HEK293 (cell line): ENCODE results near the gene SMAD1.

Experiments used
- CTCF ChIA-PET: fragments of 350-600 bp; formaldehyde crosslinking; extraction: SDS; loops from one replicate; lab custom pipeline; 2021; ENCODE audit warnings: antibody characterized with exemption; lab: Yijun Ruan, JAX
- POLR2A ChIA-PET: fragments of 300-600 bp; formaldehyde crosslinking; extraction: SDS; loops from one replicate; lab custom pipeline; 2020; ENCODE audit warnings: antibody characterized with exemption, inconsistent platforms; lab: Yijun Ruan, JAX
- H3K27ac ChIP-seq: fragments of 200-500 bp; sonication (Bioruptor generic); 2 replicates; pipeline ENCODE4 v1.5.1; 2014; ENCODE audit warnings: low read depth, low read length, control low read depth, inconsistent platforms; ENCODE audit errors: extremely low read depth
- H3K36me3 ChIP-seq, 2 experiments: fragments of 200-500 bp in 1 of 2; sonication (Bioruptor generic) in 1 of 2; 1 replicate in 1 of 2; 2 replicates in 1 of 2; pipeline ENCODE4 v1.5.1; 2014 to 2017; ENCODE audit warnings: inconsistent platforms in 2 of 2, low read length in 2 of 2; ENCODE audit not compliant: control insufficient read depth in 2 of 2, insufficient read depth in 1 of 2
- H3K4me1 ChIP-seq: fragments of 200-500 bp; sonication (Bioruptor generic); 2 replicates; pipeline ENCODE4 v1.5.1; 2014; ENCODE audit warnings: mild to moderate bottlenecking, low read length, inconsistent platforms; ENCODE audit not compliant: control insufficient read depth, insufficient read depth
- H3K4me3 ChIP-seq: 2 replicates; pipeline ENCODE4 v1.5.1; 2011; ENCODE audit warnings: low read depth, mild to moderate bottlenecking, control low read depth, low read length, moderate library complexity
- H3K9me3 ChIP-seq: fragments of 200-500 bp; sonication (Bioruptor generic); 2 replicates; pipeline ENCODE4 v1.5.1; 2014; ENCODE audit warnings: low read depth, low read length, inconsistent platforms; ENCODE audit not compliant: control insufficient read depth, insufficient read depth
- BCL11B ChIP-seq: fragments of 450-650 bp; formaldehyde crosslinking; IDR thresholded peaks from 2 replicates; pipeline ENCODE4 v1.5.1; 2016; ENCODE audit warnings: low read depth, missing biosample characterization, missing genetic modification characterization
- KLF1 ChIP-seq: fragments of 450-650 bp; formaldehyde crosslinking; IDR thresholded peaks from 2 replicates; pipeline ENCODE4 v1.5.1; 2016; ENCODE audit warnings: missing biosample characterization, missing genetic modification characterization
- MEIS1 ChIP-seq: sonication (generic); formaldehyde crosslinking; IDR thresholded peaks from 2 replicates; pipeline ENCODE4 v1.8.1; 2022; ENCODE audit warnings: missing genetic modification reagents, mild to moderate bottlenecking, borderline replicate concordance
- MZF1 ChIP-seq: fragments of 450-650 bp; formaldehyde crosslinking; IDR thresholded peaks from 2 replicates; pipeline ENCODE4 v1.5.1; 2017; ENCODE audit warnings: missing biosample characterization, missing genetic modification characterization, borderline replicate concordance
- PRDM1 ChIP-seq: fragments of 450-650 bp; formaldehyde crosslinking; IDR thresholded peaks from 2 replicates; pipeline ENCODE4; 2016; ENCODE audit warnings: missing biosample characterization, missing genetic modification characterization
- SALL2 ChIP-seq: fragments of 450-650 bp; formaldehyde crosslinking; IDR thresholded peaks from 2 replicates; pipeline ENCODE4 v1.5.0; 2017; ENCODE audit warnings: missing biosample characterization, mild to moderate bottlenecking, missing genetic modification characterization, borderline replicate concordance
- SCRT2 ChIP-seq: fragments of 450-650 bp; formaldehyde crosslinking; IDR thresholded peaks from 2 replicates; pipeline ENCODE4 v1.5.1; 2016; ENCODE audit warnings: missing biosample characterization, missing genetic modification characterization
- SP3 ChIP-seq: fragments of 450-650 bp; formaldehyde crosslinking; IDR thresholded peaks from 2 replicates; pipeline ENCODE4 v1.5.1; 2016; ENCODE audit warnings: missing biosample characterization, missing genetic modification characterization
- TSHZ1 ChIP-seq: fragments of 450-650 bp; formaldehyde crosslinking; IDR thresholded peaks from 2 replicates; pipeline ENCODE4 v1.5.1; 2016; ENCODE audit warnings: missing biosample characterization, missing genetic modification characterization, borderline replicate concordance
- ZBTB48 ChIP-seq: fragments of 450-650 bp; formaldehyde crosslinking; IDR thresholded peaks from 2 replicates; pipeline ENCODE4 v1.5.1; 2016; ENCODE audit warnings: missing biosample characterization, missing genetic modification characterization
- ZIC2 ChIP-seq: fragments of 450-650 bp; formaldehyde crosslinking; IDR thresholded peaks from 2 replicates; pipeline ENCODE4 v1.5.1; 2016; ENCODE audit warnings: missing biosample characterization, missing genetic modification characterization
- ZNF121 ChIP-seq: fragments of 450-650 bp; formaldehyde crosslinking; IDR thresholded peaks from 2 replicates; pipeline ENCODE4 v1.5.1; 2016; ENCODE audit warnings: missing biosample characterization, missing genetic modification characterization
- ZNF175 ChIP-seq: fragments of 450-650 bp; formaldehyde crosslinking; IDR thresholded peaks from 2 replicates; pipeline ENCODE4 v1.5.1; 2016; ENCODE audit warnings: missing biosample characterization, missing genetic modification characterization
- ZNF24 ChIP-seq: fragments of 450-650 bp; formaldehyde crosslinking; IDR thresholded peaks from 2 replicates; pipeline ENCODE4 v1.5.1; 2016; ENCODE audit warnings: missing biosample characterization, missing genetic modification characterization
- ZNF302 ChIP-seq: fragments of 450-650 bp; formaldehyde crosslinking; IDR thresholded peaks from 2 replicates; pipeline ENCODE4 v1.5.1; 2016; ENCODE audit warnings: missing biosample characterization, missing genetic modification characterization, low read depth
- ZNF341 ChIP-seq: fragments of 450-650 bp; formaldehyde crosslinking; IDR thresholded peaks from 2 replicates; pipeline ENCODE4; 2016; ENCODE audit warnings: low read depth, missing biosample characterization, missing genetic modification characterization
- ZNF48 ChIP-seq: fragments of 450-650 bp; formaldehyde crosslinking; IDR thresholded peaks from 2 replicates; pipeline ENCODE4 v1.5.1; 2016; ENCODE audit warnings: missing biosample characterization, missing genetic modification characterization
- ZNF76 ChIP-seq: fragments of 450-650 bp; formaldehyde crosslinking; IDR thresholded peaks from 2 replicates; pipeline ENCODE4; 2016; ENCODE audit warnings: low read depth, missing biosample characterization, missing genetic modification characterization, borderline replicate concordance
- ZNF830 ChIP-seq: fragments of 450-650 bp; IDR thresholded peaks from 2 replicates; pipeline ENCODE4 v1.5.0; 2018; ENCODE audit warnings: missing biosample characterization, missing genetic modification characterization, low read depth, mild to moderate bottlenecking, moderate library complexity
- ZNF843 ChIP-seq: fragments of 450-650 bp; formaldehyde crosslinking; IDR thresholded peaks from 2 replicates; pipeline ENCODE4 v1.5.1; 2016; ENCODE audit warnings: missing biosample characterization, missing genetic modification characterization
- ZSCAN18 ChIP-seq: fragments of 450-650 bp; formaldehyde crosslinking; IDR thresholded peaks from 2 replicates; pipeline ENCODE4 v1.5.1; 2016; ENCODE audit warnings: missing biosample characterization, missing genetic modification characterization
- TF ChIP-seq, protein P1 (sequence below): fragments of 450-650 bp; formaldehyde crosslinking; IDR thresholded peaks from 2 replicates; pipeline ENCODE4 v1.5.1; 2016; ENCODE audit warnings: missing biosample characterization, missing genetic modification characterization, low read depth
- TF ChIP-seq, protein P2 (sequence below): fragments of 450-650 bp; IDR thresholded peaks from 2 replicates; pipeline ENCODE4 v1.5.1; 2018; ENCODE audit warnings: missing biosample characterization, missing genetic modification characterization
- TF ChIP-seq, protein P3 (sequence below): fragments of 450-650 bp; formaldehyde crosslinking; IDR thresholded peaks from 2 replicates; pipeline ENCODE4 v1.5.0; 2017; ENCODE audit warnings: missing biosample characterization, missing genetic modification characterization, borderline replicate concordance

The SMAD1 gene

GRCh38 chr4:145490361-145490760 lies 8.7 kb downstream of the SMAD1 start (continued):
- no peak for TF ChIP-seq ZNF341 (tag by site-specific recombination)
- TF ChIP-seq, protein P1, sequence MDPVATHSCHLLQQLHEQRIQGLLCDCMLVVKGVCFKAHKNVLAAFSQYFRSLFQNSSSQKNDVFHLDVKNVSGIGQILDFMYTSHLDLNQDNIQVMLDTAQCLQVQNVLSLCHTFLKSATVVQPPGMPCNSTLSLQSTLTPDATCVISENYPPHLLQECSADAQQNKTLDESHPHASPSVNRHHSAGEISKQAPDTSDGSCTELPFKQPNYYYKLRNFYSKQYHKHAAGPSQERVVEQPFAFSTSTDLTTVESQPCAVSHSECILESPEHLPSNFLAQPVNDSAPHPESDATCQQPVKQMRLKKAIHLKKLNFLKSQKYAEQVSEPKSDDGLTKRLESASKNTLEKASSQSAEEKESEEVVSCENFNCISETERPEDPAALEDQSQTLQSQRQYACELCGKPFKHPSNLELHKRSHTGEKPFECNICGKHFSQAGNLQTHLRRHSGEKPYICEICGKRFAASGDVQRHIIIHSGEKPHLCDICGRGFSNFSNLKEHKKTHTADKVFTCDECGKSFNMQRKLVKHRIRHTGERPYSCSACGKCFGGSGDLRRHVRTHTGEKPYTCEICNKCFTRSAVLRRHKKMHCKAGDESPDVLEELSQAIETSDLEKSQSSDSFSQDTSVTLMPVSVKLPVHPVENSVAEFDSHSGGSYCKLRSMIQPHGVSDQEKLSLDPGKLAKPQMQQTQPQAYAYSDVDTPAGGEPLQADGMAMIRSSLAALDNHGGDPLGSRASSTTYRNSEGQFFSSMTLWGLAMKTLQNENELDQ (tag by site-specific recombination), result no peak

- no peaks in the 10 kb centered on the region for H3K36me3 ChIP-seq
- no peaks in the 10 kb centered on the region for H3K9me3 ChIP-seq
- no peak overlapping the region for H3K27ac ChIP-seq
- CTCF ChIA-PET, result no interaction called here
- POLR2A ChIA-PET, result no interaction called here
- TF ChIP-seq MZF1 (no peak), ZNF175 (tag by site-specific recombination) (no peak), ZNF76 (tag by site-specific recombination) (no peak), ZNF24 (tag by site-specific recombination) (no peak), SCRT2 (no peak)
- TF ChIP-seq, protein P2, sequence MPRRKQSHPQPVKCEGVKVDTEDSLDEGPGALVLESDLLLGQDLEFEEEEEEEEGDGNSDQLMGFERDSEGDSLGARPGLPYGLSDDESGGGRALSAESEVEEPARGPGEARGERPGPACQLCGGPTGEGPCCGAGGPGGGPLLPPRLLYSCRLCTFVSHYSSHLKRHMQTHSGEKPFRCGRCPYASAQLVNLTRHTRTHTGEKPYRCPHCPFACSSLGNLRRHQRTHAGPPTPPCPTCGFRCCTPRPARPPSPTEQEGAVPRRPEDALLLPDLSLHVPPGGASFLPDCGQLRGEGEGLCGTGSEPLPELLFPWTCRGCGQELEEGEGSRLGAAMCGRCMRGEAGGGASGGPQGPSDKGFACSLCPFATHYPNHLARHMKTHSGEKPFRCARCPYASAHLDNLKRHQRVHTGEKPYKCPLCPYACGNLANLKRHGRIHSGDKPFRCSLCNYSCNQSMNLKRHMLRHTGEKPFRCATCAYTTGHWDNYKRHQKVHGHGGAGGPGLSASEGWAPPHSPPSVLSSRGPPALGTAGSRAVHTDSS (tag by site-specific recombination), result no peak
- no peaks in the 10 kb centered on the region for H3K4me1 ChIP-seq
- H3K4me3 ChIP-seq, result no peak overlapping the region
Measured at GRCh38 chr4:145490796-145491195, 9.1 kb downstream of the SMAD1 start.

- ChIA-PET CTCF (no interaction called here), POLR2A (no interaction called here)
- Histone ChIP-seq H3K4me3 (no peak overlapping the region), H3K27ac (no peak overlapping the region), H3K36me3 (no peaks in the 10 kb centered on the region), H3K4me1 (no peaks in the 10 kb centered on the region), H3K9me3 (no peaks in the 10 kb centered on the region)
- no peak for TF ChIP-seq ZNF843 (tag by site-specific recombination)
- no peak for TF ChIP-seq KLF1 (tag by site-specific recombination)
- TF ChIP-seq, protein P3, sequence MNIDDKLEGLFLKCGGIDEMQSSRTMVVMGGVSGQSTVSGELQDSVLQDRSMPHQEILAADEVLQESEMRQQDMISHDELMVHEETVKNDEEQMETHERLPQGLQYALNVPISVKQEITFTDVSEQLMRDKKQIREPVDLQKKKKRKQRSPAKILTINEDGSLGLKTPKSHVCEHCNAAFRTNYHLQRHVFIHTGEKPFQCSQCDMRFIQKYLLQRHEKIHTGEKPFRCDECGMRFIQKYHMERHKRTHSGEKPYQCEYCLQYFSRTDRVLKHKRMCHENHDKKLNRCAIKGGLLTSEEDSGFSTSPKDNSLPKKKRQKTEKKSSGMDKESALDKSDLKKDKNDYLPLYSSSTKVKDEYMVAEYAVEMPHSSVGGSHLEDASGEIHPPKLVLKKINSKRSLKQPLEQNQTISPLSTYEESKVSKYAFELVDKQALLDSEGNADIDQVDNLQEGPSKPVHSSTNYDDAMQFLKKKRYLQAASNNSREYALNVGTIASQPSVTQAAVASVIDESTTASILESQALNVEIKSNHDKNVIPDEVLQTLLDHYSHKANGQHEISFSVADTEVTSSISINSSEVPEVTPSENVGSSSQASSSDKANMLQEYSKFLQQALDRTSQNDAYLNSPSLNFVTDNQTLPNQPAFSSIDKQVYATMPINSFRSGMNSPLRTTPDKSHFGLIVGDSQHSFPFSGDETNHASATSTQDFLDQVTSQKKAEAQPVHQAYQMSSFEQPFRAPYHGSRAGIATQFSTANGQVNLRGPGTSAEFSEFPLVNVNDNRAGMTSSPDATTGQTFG (tag by site-specific recombination), result no peak
- TF ChIP-seq ZSCAN18, result no peak
- TF ChIP-seq MEIS1, result no peak
- no peak for TF ChIP-seq PRDM1 (tag by site-specific recombination)
- TF ChIP-seq ZNF302 (tag by site-specific recombination), result no peak
- no peak for TF ChIP-seq ZNF48 (tag by site-specific recombination)
- no peak for TF ChIP-seq ZBTB48 (tag by site-specific recombination)
- TF ChIP-seq TSHZ1 (tag by site-specific recombination), result no peak
- TF ChIP-seq ZNF830, result no peak
- no peak for TF ChIP-seq ZNF121
- no peak for TF ChIP-seq ZIC2 (tag by site-specific recombination)
- no peak for TF ChIP-seq BCL11B (tag by site-specific recombination)
- no peak for TF ChIP-seq SALL2
- no peak for TF ChIP-seq SP3
Measured at GRCh38 chr4:145492376-145492775, 10.7 kb downstream of the SMAD1 start.
